MM.1S (cell line): ENCODE measurements around the gene EXOC2.

Experiments used
- DNase-seq: peaks from one replicate; pipeline ENCODE4 v3.0.0-alpha.2; 2015
- H2AFZ ChIP-seq: fragments of 300-600 bp; sonication (generic); 2 replicates; pipeline ENCODE4 v1.6.0; 2016; ENCODE audit warnings: antibody characterized with exemption, low read length
- H3F3A ChIP-seq: fragments of 300-600 bp; sonication (generic); 2 replicates; pipeline ENCODE4 v1.6.1; 2016; ENCODE audit warnings: mild to moderate bottlenecking, antibody characterized with exemption, low read length, moderate library complexity, mixed read lengths; ENCODE audit not compliant: insufficient read depth
- H3K27ac ChIP-seq: fragments of 300-600 bp; sonication (generic); 2 replicates; pipeline ENCODE4 v1.5.1; 2016; ENCODE audit warnings: mild to moderate bottlenecking, low read length
- H3K27me3 ChIP-seq: fragments of 300-600 bp; sonication (generic); replicated peaks from 2 replicates; pipeline ENCODE4 v1.6.0; 2016; ENCODE audit warnings: low read length; ENCODE audit not compliant: insufficient read depth
- H3K36me3 ChIP-seq: fragments of 300-600 bp; sonication (generic); replicated peaks from 2 replicates; pipeline ENCODE4 v1.6.1; 2016; ENCODE audit warnings: mild to moderate bottlenecking, low read length, mixed read lengths; ENCODE audit not compliant: insufficient read depth
- H3K4me1 ChIP-seq: fragments of 300-600 bp; sonication (generic); 2 replicates; pipeline ENCODE4 v1.6.1; 2016; ENCODE audit warnings: low read length, mixed read lengths
- H3K4me2 ChIP-seq: fragments of 300-600 bp; sonication (generic); 2 replicates; pipeline ENCODE4 v1.6.0; 2016; ENCODE audit warnings: low read depth, low read length
- H3K4me3 ChIP-seq: fragments of 300-600 bp; sonication (generic); 2 replicates; pipeline ENCODE4 v1.5.1; 2016; ENCODE audit warnings: low read length, mixed read lengths
- H3K79me2 ChIP-seq: fragments of 300-600 bp; sonication (generic); 2 replicates; pipeline ENCODE4 v1.6.1; 2016; ENCODE audit warnings: mixed run types, low read length, mixed read lengths
- H3K9ac ChIP-seq: fragments of 300-600 bp; sonication (generic); 2 replicates; pipeline ENCODE4 v1.6.1; 2016; ENCODE audit warnings: low read length, mixed read lengths
- H3K9me2 ChIP-seq: fragments of 300-600 bp; sonication (generic); replicated peaks from 2 replicates; pipeline ENCODE4 v1.6.1; 2016; ENCODE audit warnings: mild to moderate bottlenecking, low read length, mixed read lengths; ENCODE audit not compliant: insufficient read depth
- H3K9me3 ChIP-seq: fragments of 300-600 bp; sonication (generic); replicated peaks from 2 replicates; pipeline ENCODE4 v1.6.1; 2016; ENCODE audit warnings: mild to moderate bottlenecking, low read length, mixed read lengths; ENCODE audit not compliant: insufficient read depth
- H4K20me1 ChIP-seq: fragments of 300-600 bp; sonication (generic); 2 replicates; pipeline ENCODE4 v1.6.1; 2016; ENCODE audit warnings: mild to moderate bottlenecking, low read length, moderate library complexity, mixed read lengths; ENCODE audit not compliant: insufficient read depth
- EZH2 ChIP-seq: fragments of 300-600 bp; sonication (generic); optimal IDR thresholded peaks from 2 replicates; pipeline ENCODE3; 2017; ENCODE audit warnings: low read depth, mild to moderate bottlenecking, antibody characterized with exemption, low read length, mixed read lengths
- EZH2phosphoT487 ChIP-seq: fragments of 300-600 bp; sonication (generic); IDR thresholded peaks from 2 replicates; pipeline ENCODE4 v1.6.1; 2018; ENCODE audit warnings: antibody characterized with exemption, low read length
- TF ChIP-seq, protein P1 (sequence below): fragments of 300-600 bp; sonication (generic); IDR thresholded peaks from 2 replicates; pipeline ENCODE4 v1.5.1; 2016; ENCODE audit warnings: antibody characterized with exemption, low read length, mixed read lengths

EXOC2 gene

DNA sequence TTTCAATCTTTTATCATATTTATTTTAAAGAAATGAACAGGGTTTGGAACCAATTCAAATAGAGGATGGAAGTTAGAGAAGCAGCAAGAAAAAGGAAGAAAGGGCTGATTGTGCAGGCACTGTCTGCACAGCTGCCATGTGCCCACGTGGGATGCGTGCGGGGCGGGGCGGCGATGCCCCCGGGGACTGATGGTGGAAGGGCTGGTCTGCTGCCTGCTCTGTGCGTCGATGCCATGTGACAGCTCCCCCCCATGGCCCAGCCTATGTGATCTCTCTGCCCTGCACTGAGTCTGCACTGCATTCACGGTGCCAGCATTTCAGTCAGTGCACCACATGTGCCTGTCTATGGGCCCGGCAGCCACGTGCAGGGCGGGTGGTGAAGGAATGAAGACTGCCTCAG lies 205.0 kb downstream of the EXOC2 start:
- Histone ChIP-seq H3K79me2 (no peaks in the 10 kb centered on the region), H3K27me3 (no peaks in the 10 kb centered on the region), H3K36me3 (no peaks in the 10 kb centered on the region), H3K9me2 (no peaks in the 10 kb centered on the region), H3K4me2 (no peak overlapping the region), H3K9me3 (no peaks in the 10 kb centered on the region), H3K9ac (no peak overlapping the region), H3K4me1 (no peaks in the 10 kb centered on the region), H2AFZ (no peak overlapping the region), H4K20me1 (no peaks in the 10 kb centered on the region), H3F3A (no peaks in the 10 kb centered on the region), H3K4me3 (no peak overlapping the region), H3K27ac (no peak overlapping the region)
- TF ChIP-seq, protein P1, sequence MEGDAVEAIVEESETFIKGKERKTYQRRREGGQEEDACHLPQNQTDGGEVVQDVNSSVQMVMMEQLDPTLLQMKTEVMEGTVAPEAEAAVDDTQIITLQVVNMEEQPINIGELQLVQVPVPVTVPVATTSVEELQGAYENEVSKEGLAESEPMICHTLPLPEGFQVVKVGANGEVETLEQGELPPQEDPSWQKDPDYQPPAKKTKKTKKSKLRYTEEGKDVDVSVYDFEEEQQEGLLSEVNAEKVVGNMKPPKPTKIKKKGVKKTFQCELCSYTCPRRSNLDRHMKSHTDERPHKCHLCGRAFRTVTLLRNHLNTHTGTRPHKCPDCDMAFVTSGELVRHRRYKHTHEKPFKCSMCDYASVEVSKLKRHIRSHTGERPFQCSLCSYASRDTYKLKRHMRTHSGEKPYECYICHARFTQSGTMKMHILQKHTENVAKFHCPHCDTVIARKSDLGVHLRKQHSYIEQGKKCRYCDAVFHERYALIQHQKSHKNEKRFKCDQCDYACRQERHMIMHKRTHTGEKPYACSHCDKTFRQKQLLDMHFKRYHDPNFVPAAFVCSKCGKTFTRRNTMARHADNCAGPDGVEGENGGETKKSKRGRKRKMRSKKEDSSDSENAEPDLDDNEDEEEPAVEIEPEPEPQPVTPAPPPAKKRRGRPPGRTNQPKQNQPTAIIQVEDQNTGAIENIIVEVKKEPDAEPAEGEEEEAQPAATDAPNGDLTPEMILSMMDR, result no peak
- no peak for TF ChIP-seq EZH2
- no peak for DNase-seq

DNA sequence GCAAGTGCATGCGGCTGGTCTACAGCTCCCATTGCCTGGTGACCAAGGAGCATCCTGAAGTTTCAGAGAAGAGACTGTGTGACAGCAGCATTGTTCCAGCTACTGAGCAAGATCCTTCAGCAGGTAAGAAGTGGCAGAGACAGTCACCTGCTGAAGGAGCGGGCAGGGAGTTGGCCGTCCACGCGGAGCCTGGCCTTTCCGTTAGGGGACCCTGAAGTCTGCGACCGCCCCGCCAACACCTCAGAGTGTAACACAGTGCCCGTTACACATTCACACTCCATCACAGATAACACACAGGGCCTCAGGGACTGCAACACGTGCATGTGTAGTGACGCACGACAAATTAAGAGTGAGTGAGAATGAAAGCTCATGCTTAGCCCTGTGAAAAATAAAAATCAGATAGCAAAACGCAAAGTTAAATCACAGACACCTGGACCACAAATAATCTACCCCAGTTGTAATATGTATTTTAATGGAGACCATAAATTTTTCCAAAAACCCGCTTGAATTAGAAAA lies 207.2 kb downstream of the EXOC2 start:
- no peaks in the 10 kb centered on the region for H3K9me2 ChIP-seq
- no peaks in the 10 kb centered on the region for H3K9me3 ChIP-seq
- no peak overlapping the region for H3K4me3 ChIP-seq
- no peak overlapping the region for H3K27ac ChIP-seq
- no peaks in the 10 kb centered on the region for H3K4me1 ChIP-seq
- H4K20me1 ChIP-seq, result no peaks in the 10 kb centered on the region
- no peak overlapping the region for H3K9ac ChIP-seq
- no peak for DNase-seq
- no peaks in the 10 kb centered on the region for H3K79me2 ChIP-seq
- no peaks in the 10 kb centered on the region for H3K36me3 ChIP-seq
- H2AFZ ChIP-seq, result no peak overlapping the region
- TF ChIP-seq EZH2 (no peak), EZH2phosphoT487 (no peak)
- TF ChIP-seq, protein P1, result no peak
- no peaks in the 10 kb centered on the region for H3K27me3 ChIP-seq
- H3K4me2 ChIP-seq, result no peak overlapping the region
- no peaks in the 10 kb centered on the region for H3F3A ChIP-seq

DNA sequence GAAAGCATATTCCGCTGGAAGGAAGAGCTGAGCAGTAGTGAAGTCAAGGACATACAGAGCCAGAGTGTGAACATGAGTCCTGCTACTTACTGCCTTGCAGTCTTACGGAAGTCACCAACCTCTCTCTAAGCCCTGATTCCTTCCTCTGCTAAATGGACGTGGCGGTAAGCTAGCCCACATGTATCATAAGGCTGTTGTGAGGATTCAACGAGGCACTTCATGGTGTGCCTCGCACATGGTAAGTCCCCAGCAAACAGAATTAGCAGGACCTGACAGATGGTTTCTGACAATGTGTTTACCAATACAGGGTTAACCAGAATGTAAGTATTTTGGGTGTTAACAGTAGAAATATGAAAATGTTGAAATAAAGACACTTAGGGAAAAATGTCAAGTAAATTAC lies 208.2 kb downstream of the EXOC2 start:
- Histone ChIP-seq H3K27me3 (no peaks in the 10 kb centered on the region), H3K9me3 (no peaks in the 10 kb centered on the region), H4K20me1 (no peaks in the 10 kb centered on the region), H3K4me1 (no peaks in the 10 kb centered on the region), H3K9me2 (no peaks in the 10 kb centered on the region), H3K9ac (no peak overlapping the region), H3F3A (no peaks in the 10 kb centered on the region), H2AFZ (no peak overlapping the region), H3K4me3 (no peak overlapping the region), H3K79me2 (no peaks in the 10 kb centered on the region), H3K36me3 (no peaks in the 10 kb centered on the region), H3K4me2 (no peak overlapping the region), H3K27ac (no peak overlapping the region)
- no peak for DNase-seq
- TF ChIP-seq EZH2 (no peak), EZH2phosphoT487 (no peak)
- TF ChIP-seq, protein P1, result no peak
